SK-N-SH treated with all-trans-retinoic acid at 6 μM for 48 hours (cell line): ENCODE measurements around the gene COPS8.
A peak's percentile ranks its signal among the peaks of the same experiment; 100 is the strongest.

Experiments
- ATAC-seq: fragments of 200-7000 bp; cut with Tn5 transposase; 3 replicates; pipeline ENCODE4 v1.9.1; 2020; ENCODE audit warnings: mild to moderate bottlenecking, moderate library complexity
- ARNTL ChIP-seq: fragments of 450-650 bp; formaldehyde crosslinking; IDR thresholded peaks from 2 replicates; pipeline ENCODE4 v1.5.0; 2020; ENCODE audit warnings: low read depth, mild to moderate bottlenecking, moderate library complexity, borderline replicate concordance
- BACH2 ChIP-seq: fragments of 250-450 bp; sonication (Bioruptor Pico); IDR thresholded peaks from 2 replicates; pipeline ENCODE4 v1.9.0; 2021; ENCODE audit warnings: mild to moderate bottlenecking, borderline replicate concordance
- CREB5 ChIP-seq: fragments of 250-450 bp; sonication (Bioruptor Pico); IDR thresholded peaks from 2 replicates; pipeline ENCODE4 v1.5.1; 2020; ENCODE audit warnings: low read depth, mild to moderate bottlenecking, moderate library complexity
- CSDC2 ChIP-seq: fragments of 250-450 bp; sonication (Bioruptor Pico); IDR thresholded peaks from 2 replicates; pipeline ENCODE4 v1.5.0; 2020; ENCODE audit warnings: mild to moderate bottlenecking, moderate library complexity
- ISL1 ChIP-seq: fragments of 250-450 bp; sonication (Bioruptor Pico); IDR thresholded peaks from 2 replicates; pipeline ENCODE4 v2.1.2; 2022; ENCODE audit warnings: mild to moderate bottlenecking, moderate library complexity
- OSR1 ChIP-seq: fragments of 250-450 bp; sonication (Bioruptor Pico); IDR thresholded peaks from 2 replicates; pipeline ENCODE4 v1.8.0; 2022; ENCODE audit warnings: moderate library complexity, mild to moderate bottlenecking, inconsistent platforms
- PPARA ChIP-seq: fragments of 250-450 bp; sonication (Bioruptor Pico); IDR thresholded peaks from 2 replicates; pipeline ENCODE4 v1.5.0; 2020; ENCODE audit warnings: mild to moderate bottlenecking, borderline replicate concordance
- RARB ChIP-seq: fragments of 250-450 bp; sonication (Bioruptor Pico); IDR thresholded peaks from 2 replicates; pipeline ENCODE4 v1.8.0; 2021; ENCODE audit warnings: mild to moderate bottlenecking, moderate library complexity
- SNAI2 ChIP-seq: fragments of 250-450 bp; sonication (Bioruptor Pico); IDR thresholded peaks from 2 replicates; pipeline ENCODE4 v1.5.0; 2020; ENCODE audit warnings: mild to moderate bottlenecking, moderate library complexity
- TCF4 ChIP-seq: fragments of 250-450 bp; sonication (Bioruptor Pico); IDR thresholded peaks from 2 replicates; pipeline ENCODE4 v1.8.0; 2021; ENCODE audit warnings: mild to moderate bottlenecking, moderate library complexity, borderline replicate concordance
- ZC3H10 ChIP-seq: fragments of 250-450 bp; sonication (Bioruptor Pico); IDR thresholded peaks from 2 replicates; pipeline ENCODE4 v1.5.1; 2021; ENCODE audit warnings: mild to moderate bottlenecking, moderate library complexity
- ZFP3 ChIP-seq: fragments of 250-450 bp; sonication (Bioruptor Pico); IDR thresholded peaks from 2 replicates; pipeline ENCODE4 v1.5.0; 2020; ENCODE audit warnings: mild to moderate bottlenecking, moderate library complexity
- ZFP30 ChIP-seq: fragments of 450-650 bp; formaldehyde crosslinking; IDR thresholded peaks from 2 replicates; pipeline ENCODE4 v1.5.0; 2022; ENCODE audit warnings: mild to moderate bottlenecking, moderate library complexity
- ZNF565 ChIP-seq: fragments of 450-650 bp; formaldehyde crosslinking; conservative IDR thresholded peaks from 2 replicates; pipeline ENCODE4 v1.5.0; 2020; ENCODE audit warnings: low read depth, mild to moderate bottlenecking, moderate library complexity
- ZNF70 ChIP-seq: fragments of 450-650 bp; formaldehyde crosslinking; IDR thresholded peaks from 2 replicates; pipeline ENCODE4 v1.5.0; 2020; ENCODE audit warnings: mild to moderate bottlenecking, moderate library complexity
- TF ChIP-seq, protein P1 (sequence below): fragments of 250-450 bp; sonication (Bioruptor Pico); IDR thresholded peaks from 2 replicates; pipeline ENCODE4 v1.5.0; 2020; ENCODE audit warnings: mild to moderate bottlenecking, moderate library complexity
- TF ChIP-seq, protein P2 (sequence below): fragments of 250-450 bp; sonication (Bioruptor Pico); IDR thresholded peaks from 2 replicates; pipeline ENCODE4 v1.8.0; 2021; ENCODE audit warnings: low read depth, mild to moderate bottlenecking, moderate library complexity, borderline replicate concordance
- TF ChIP-seq, protein P3 (sequence below): fragments of 250-450 bp; sonication (Bioruptor Pico); IDR thresholded peaks from 2 replicates; pipeline ENCODE4 v1.5.1; 2021; ENCODE audit warnings: mild to moderate bottlenecking, moderate library complexity
- TF ChIP-seq, protein P4 (sequence below): fragments of 250-450 bp; sonication (Bioruptor Pico); IDR thresholded peaks from 2 replicates; pipeline ENCODE4 v1.8.0; 2020; ENCODE audit warnings: mild to moderate bottlenecking, moderate library complexity, borderline replicate concordance

The COPS8 gene

DNA sequence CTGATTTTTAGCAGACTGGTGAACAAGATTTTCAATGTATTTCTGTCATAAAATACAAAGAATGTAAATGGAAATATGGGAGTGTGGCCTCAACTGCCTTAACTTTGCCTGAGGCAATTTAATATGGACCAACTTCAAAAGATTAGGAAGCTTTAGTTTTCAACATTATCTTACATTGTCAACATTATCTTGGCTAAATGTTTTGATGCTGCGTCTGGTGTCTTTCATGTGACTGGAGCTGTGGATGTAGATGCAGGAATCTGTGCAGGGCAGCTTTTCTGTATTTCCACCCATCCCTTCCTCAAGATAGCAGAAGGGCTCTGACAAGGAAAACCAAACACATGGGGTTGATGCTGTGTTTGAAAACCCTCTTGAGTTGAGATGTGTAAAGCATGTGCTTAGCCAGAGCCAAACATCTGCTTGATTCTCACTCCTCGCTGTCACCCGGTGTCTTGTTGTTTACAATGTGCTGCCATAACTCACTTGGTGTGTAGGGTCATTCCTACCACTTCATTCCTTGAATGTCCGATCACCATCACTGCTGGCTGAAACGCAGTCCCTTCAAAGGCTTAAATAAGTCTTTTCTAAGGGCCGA is 33.0 kb downstream of the COPS8 start:
- TF ChIP-seq, protein P1, sequence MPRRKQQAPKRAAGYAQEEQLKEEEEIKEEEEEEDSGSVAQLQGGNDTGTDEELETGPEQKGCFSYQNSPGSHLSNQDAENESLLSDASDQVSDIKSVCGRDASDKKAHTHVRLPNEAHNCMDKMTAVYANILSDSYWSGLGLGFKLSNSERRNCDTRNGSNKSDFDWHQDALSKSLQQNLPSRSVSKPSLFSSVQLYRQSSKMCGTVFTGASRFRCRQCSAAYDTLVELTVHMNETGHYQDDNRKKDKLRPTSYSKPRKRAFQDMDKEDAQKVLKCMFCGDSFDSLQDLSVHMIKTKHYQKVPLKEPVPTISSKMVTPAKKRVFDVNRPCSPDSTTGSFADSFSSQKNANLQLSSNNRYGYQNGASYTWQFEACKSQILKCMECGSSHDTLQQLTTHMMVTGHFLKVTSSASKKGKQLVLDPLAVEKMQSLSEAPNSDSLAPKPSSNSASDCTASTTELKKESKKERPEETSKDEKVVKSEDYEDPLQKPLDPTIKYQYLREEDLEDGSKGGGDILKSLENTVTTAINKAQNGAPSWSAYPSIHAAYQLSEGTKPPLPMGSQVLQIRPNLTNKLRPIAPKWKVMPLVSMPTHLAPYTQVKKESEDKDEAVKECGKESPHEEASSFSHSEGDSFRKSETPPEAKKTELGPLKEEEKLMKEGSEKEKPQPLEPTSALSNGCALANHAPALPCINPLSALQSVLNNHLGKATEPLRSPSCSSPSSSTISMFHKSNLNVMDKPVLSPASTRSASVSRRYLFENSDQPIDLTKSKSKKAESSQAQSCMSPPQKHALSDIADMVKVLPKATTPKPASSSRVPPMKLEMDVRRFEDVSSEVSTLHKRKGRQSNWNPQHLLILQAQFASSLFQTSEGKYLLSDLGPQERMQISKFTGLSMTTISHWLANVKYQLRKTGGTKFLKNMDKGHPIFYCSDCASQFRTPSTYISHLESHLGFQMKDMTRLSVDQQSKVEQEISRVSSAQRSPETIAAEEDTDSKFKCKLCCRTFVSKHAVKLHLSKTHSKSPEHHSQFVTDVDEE = no peak
- no peak for TF ChIP-seq SNAI2
- TF ChIP-seq ZNF70 (CRISPR knock-in tag) = no peak
- TF ChIP-seq, protein P2, sequence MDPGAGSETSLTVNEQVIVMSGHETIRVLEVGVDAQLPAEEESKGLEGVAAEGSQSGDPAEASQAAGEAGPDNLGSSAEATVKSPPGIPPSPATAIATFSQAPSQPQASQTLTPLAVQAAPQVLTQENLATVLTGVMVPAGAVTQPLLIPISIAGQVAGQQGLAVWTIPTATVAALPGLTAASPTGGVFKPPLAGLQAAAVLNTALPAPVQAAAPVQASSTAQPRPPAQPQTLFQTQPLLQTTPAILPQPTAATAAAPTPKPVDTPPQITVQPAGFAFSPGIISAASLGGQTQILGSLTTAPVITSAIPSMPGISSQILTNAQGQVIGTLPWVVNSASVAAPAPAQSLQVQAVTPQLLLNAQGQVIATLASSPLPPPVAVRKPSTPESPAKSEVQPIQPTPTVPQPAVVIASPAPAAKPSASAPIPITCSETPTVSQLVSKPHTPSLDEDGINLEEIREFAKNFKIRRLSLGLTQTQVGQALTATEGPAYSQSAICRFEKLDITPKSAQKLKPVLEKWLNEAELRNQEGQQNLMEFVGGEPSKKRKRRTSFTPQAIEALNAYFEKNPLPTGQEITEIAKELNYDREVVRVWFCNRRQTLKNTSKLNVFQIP (CRISPR knock-in tag) = no peak
- TF ChIP-seq RARB (CRISPR knock-in tag) = no peak
- no peak for TF ChIP-seq PPARA (CRISPR knock-in tag)
- TF ChIP-seq ZFP30 = no peak
- TF ChIP-seq ZFP3 (CRISPR knock-in tag) = no peak
- TF ChIP-seq ZNF565 = no peak
- TF ChIP-seq CSDC2 (CRISPR knock-in tag) = no peak
- TF ChIP-seq, all 23 proteins: peak for 0
- ATAC-seq = peak; percentile 16; the same call in 2 of the 3 replicates

DNA sequence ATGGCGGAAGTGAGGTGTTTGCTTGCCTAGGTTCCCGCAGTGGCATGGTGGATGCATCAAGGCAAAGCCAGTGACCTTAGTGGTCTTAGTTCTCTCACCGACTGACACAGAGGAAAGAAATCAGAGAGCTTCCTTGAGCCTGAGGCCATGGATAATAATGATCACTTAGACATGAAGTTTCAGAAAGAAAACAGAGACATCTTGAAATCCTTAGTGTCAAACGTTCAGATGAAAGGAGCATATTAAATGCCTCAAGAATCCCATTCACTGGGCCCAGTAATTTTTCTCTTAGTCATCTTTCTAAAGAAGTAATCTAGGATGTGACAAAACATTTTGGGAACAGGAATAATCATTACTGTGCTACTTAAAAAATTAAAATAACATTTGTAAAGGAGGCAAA is 35.2 kb downstream of the COPS8 start:
- no peak for ATAC-seq
- no peak for TF ChIP-seq CREB5 (CRISPR knock-in tag)
- TF ChIP-seq ZC3H10 (CRISPR knock-in tag) = no peak
- TF ChIP-seq OSR1 (CRISPR knock-in tag) = no peak
- TF ChIP-seq ZFP30 = no peak
- TF ChIP-seq SNAI2 = no peak
- no peak for TF ChIP-seq PPARA (CRISPR knock-in tag)
- no peak for TF ChIP-seq TCF4 (CRISPR knock-in tag)
- TF ChIP-seq, protein P3, sequence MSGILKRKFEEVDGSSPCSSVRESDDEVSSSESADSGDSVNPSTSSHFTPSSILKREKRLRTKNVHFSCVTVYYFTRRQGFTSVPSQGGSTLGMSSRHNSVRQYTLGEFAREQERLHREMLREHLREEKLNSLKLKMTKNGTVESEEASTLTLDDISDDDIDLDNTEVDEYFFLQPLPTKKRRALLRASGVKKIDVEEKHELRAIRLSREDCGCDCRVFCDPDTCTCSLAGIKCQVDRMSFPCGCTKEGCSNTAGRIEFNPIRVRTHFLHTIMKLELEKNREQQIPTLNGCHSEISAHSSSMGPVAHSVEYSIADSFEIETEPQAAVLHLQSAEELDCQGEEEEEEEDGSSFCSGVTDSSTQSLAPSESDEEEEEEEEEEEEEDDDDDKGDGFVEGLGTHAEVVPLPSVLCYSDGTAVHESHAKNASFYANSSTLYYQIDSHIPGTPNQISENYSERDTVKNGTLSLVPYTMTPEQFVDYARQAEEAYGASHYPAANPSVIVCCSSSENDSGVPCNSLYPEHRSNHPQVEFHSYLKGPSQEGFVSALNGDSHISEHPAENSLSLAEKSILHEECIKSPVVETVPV = no peak
- no peak for TF ChIP-seq ZNF70 (CRISPR knock-in tag)
- TF ChIP-seq ARNTL = no peak
- TF ChIP-seq, protein P2 (CRISPR knock-in tag) = no peak
- no peak for TF ChIP-seq ZNF565
- TF ChIP-seq, protein P4, sequence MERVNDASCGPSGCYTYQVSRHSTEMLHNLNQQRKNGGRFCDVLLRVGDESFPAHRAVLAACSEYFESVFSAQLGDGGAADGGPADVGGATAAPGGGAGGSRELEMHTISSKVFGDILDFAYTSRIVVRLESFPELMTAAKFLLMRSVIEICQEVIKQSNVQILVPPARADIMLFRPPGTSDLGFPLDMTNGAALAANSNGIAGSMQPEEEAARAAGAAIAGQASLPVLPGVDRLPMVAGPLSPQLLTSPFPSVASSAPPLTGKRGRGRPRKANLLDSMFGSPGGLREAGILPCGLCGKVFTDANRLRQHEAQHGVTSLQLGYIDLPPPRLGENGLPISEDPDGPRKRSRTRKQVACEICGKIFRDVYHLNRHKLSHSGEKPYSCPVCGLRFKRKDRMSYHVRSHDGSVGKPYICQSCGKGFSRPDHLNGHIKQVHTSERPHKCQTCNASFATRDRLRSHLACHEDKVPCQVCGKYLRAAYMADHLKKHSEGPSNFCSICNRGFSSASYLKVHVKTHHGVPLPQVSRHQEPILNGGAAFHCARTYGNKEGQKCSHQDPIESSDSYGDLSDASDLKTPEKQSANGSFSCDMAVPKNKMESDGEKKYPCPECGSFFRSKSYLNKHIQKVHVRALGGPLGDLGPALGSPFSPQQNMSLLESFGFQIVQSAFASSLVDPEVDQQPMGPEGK (CRISPR knock-in tag) = no peak
- TF ChIP-seq CSDC2 (CRISPR knock-in tag) = no peak
- TF ChIP-seq ISL1 (CRISPR knock-in tag) = no peak
- TF ChIP-seq, all 23 proteins: peak for 0

GRCh38 chr2:237121321-237121720 is 35.6 kb downstream of the COPS8 start:
- ATAC-seq = no peak
- no peak for TF ChIP-seq BACH2
- no peak for TF ChIP-seq CREB5 (CRISPR knock-in tag)
- TF ChIP-seq OSR1 (CRISPR knock-in tag) = no peak
- TF ChIP-seq, protein P1 = no peak
- no peak for TF ChIP-seq CSDC2 (CRISPR knock-in tag)
- TF ChIP-seq PPARA (CRISPR knock-in tag) = no peak
